ENCODE results near the gene RBPJ.

DNA sequence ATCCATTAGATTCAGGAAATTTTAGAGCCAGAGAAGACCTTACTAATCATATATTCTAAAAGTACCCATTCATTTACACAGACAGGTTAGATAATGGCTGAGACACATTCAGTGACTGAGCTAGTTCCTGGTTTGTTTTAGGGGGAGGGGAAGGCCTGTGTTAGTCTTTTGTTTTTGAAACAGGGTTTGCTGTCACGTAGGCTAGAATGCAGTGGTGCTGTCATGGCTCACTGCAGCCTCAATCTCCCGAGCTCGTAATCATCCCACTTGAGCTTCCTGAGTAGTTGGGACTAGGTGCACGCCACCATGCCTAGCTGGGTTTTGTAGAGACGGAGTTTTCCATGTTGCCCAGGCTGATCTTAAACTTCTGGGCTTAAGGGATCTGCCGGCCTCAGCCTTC lies 10.1 kb downstream of the RBPJ start:
- TF ChIP-seq, protein P1, sequence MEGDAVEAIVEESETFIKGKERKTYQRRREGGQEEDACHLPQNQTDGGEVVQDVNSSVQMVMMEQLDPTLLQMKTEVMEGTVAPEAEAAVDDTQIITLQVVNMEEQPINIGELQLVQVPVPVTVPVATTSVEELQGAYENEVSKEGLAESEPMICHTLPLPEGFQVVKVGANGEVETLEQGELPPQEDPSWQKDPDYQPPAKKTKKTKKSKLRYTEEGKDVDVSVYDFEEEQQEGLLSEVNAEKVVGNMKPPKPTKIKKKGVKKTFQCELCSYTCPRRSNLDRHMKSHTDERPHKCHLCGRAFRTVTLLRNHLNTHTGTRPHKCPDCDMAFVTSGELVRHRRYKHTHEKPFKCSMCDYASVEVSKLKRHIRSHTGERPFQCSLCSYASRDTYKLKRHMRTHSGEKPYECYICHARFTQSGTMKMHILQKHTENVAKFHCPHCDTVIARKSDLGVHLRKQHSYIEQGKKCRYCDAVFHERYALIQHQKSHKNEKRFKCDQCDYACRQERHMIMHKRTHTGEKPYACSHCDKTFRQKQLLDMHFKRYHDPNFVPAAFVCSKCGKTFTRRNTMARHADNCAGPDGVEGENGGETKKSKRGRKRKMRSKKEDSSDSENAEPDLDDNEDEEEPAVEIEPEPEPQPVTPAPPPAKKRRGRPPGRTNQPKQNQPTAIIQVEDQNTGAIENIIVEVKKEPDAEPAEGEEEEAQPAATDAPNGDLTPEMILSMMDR (conservative IDR thresholded peaks at IDR 0.05), result no peak
- TF ChIP-seq EZH2 (IDR thresholded peaks at IDR 0.05; ENCODE audit: low read depth), result no peak
